ENCODE results near the gene SCD5.

SCD5 gene

DNA sequence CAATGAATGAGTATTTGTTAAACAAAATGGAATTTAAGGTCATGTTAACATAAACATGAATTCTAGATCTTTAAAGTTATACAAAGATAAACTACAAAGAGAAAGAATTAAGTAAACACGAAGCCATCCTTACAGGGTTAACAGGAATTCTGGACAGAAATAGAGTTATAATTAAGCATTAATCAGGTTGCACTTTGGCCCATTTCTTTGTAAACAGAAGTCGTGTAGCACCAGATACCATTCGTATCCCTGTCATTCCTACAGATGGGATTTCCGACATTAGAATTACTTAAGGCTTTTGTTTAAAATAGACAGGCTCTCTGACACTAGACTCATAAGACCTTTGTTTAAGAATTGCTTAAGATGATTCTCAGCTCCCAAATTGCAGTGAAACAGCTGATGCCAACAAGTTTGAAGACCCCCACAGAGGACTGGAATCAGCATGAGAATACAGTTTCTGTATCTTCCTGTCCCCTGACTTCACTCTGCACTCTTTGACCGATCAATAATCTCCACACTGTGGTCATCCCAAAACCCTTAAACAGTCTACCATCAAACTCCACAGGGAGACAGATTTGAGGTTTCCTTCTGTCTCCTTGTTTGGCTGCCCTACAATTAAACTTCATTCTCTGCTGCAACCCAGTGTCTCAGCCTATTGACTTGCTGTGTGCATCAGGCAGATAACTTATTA, 214.6 kb downstream of the SCD5 start:
- no peak for DNase-seq

DNA sequence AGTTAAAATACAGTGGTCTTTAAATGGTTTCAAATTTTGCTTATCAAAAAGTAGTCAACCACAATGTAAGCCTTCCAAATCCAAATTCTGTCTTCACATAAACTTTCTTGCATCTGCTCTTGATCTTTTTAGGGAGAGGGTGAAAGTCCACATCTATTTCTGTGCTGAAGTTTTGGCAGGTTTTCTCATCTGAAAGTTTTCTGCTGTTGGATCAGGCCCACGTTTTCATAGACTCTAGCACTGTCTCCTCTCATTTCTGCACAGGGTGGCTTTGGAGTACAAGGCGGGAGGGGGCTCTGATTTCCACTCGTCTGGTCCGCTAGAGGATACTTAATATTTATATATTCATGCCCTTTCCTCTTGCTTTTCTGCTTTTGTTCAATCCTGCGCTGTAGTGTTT, 218.7 kb downstream of the SCD5 start:
- no peak for DNase-seq

All from CD4-positive, alpha-beta T cell treated with Interferon alpha-2 for 1 hour (primary cell).